Astrocyte of the cerebellum (primary cell): Measurements from ENCODE around the gene MEF2A.

Source experiments
- DNase-seq: peaks from one replicate; pipeline ENCODE4 v3.0.0-alpha.2; 2011; ENCODE audit warnings: low read depth
- H3K4me3 ChIP-seq: 2 replicates; pipeline ENCODE4 v1.5.1; 2011; ENCODE audit warnings: mild to moderate bottlenecking, low read depth, low read length, moderate library complexity
- CTCF ChIP-seq: IDR thresholded peaks from 2 replicates; pipeline ENCODE4 v1.5.1; 2012; ENCODE audit warnings: low read length, low read depth, moderate library complexity, mild to moderate bottlenecking; ENCODE audit errors: missing control alignments
- in situ Hi-C: cut with HindIII; loops from 2 replicates; pipeline ENCODE4 v1.10.0; 2017; ENCODE audit warnings: low sequenced_read_pairs

MEF2A gene

GRCh38 chr15:99707473-99708270 is 141.9 kb downstream of the MEF2A start:
- DNase-seq: no peak
- in situ Hi-C loops: loop anchor here (25.0 kb wide), 1 partner anchor 420 kb away; no protein-coding TSS in a partner anchor
- no peak overlapping the region for H3K4me3 ChIP-seq
- TF ChIP-seq CTCF: no peak

DNA sequence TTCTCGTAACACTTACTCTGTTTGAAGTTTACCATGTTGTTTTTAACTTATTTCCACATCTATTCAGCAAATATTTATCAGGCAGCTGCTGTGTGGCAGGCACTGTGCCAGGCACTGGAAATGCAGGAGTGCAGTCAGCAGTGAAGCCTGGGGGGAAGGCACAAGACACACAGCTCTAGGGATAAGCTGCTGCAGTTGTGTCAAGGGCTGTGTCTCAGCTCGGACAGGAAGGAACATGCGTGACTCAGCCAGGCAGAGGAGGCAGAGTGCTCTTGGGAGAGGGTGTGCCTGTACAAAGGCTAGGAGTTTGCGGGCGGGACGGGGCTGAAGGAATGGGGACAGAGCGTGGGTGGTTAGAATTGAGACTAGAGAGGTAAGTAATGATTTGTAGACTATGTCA is 142.8 kb downstream of the MEF2A start:
- TF ChIP-seq CTCF: no peak
- no peak overlapping the region for H3K4me3 ChIP-seq
- no peak for DNase-seq
- in situ Hi-C loops: loop anchor here (25.0 kb wide), 1 partner anchor 421 kb away; no protein-coding TSS in a partner anchor

GRCh38 chr15:99709243-99709986 is 143.6 kb downstream of the MEF2A start:
- in situ Hi-C loops: loop anchor here (25.0 kb wide), 1 partner anchor 422 kb away; no protein-coding TSS in a partner anchor
- no peak for DNase-seq
- TF ChIP-seq CTCF: no peak
- H3K4me3 ChIP-seq: no peak overlapping the region

- in situ Hi-C loops: loop anchor here (25.0 kb wide), 1 partner anchor 424 kb away; no protein-coding TSS in a partner anchor
- no peak for DNase-seq
- H3K4me3 ChIP-seq: no peak overlapping the region
- no peak for TF ChIP-seq CTCF
These were observed 145.8 kb downstream of the MEF2A start for GRCh38 chr15:99711625-99712024.

- in situ Hi-C loops: loop anchor here (25.0 kb wide), 1 partner anchor 425 kb away; no protein-coding TSS in a partner anchor
- TF ChIP-seq CTCF: no peak
- DNase-seq: no peak
- H3K4me3 ChIP-seq: no peak overlapping the region
These were observed 146.6 kb downstream of the MEF2A start for GRCh38 chr15:99712415-99712814.

GRCh38 chr15:99716540-99717095 is 150.8 kb downstream of the MEF2A start:
- no peak for TF ChIP-seq CTCF
- in situ Hi-C loops: loop anchor here (25.0 kb wide), 1 partner anchor 429 kb away; no protein-coding TSS in a partner anchor
- H3K4me3 ChIP-seq: no peak overlapping the region
- DNase-seq: no peak
